HEK293 (cell line): Measurements from ENCODE around the gene ARHGAP45.

Source experiments
- CTCF ChIA-PET: fragments of 350-600 bp; formaldehyde crosslinking; extraction: SDS; loops from one replicate; lab custom pipeline; 2021; ENCODE audit warnings: antibody characterized with exemption; lab: Yijun Ruan, JAX
- POLR2A ChIA-PET: fragments of 300-600 bp; formaldehyde crosslinking; extraction: SDS; loops from one replicate; lab custom pipeline; 2020; ENCODE audit warnings: antibody characterized with exemption, inconsistent platforms; lab: Yijun Ruan, JAX
- H3K27ac ChIP-seq: fragments of 200-500 bp; sonication (Bioruptor generic); 2 replicates; pipeline ENCODE4 v1.5.1; 2014; ENCODE audit warnings: low read depth, low read length, control low read depth, inconsistent platforms; ENCODE audit errors: extremely low read depth
- H3K36me3 ChIP-seq, 2 experiments: fragments of 200-500 bp in 1 of 2; sonication (Bioruptor generic) in 1 of 2; 1 replicate in 1 of 2; 2 replicates in 1 of 2; pipeline ENCODE4 v1.5.1; 2014 to 2017; ENCODE audit warnings: inconsistent platforms in 2 of 2, low read length in 2 of 2; ENCODE audit not compliant: control insufficient read depth in 2 of 2, insufficient read depth in 1 of 2
- H3K4me1 ChIP-seq: fragments of 200-500 bp; sonication (Bioruptor generic); 2 replicates; pipeline ENCODE4 v1.5.1; 2014; ENCODE audit warnings: mild to moderate bottlenecking, low read length, inconsistent platforms; ENCODE audit not compliant: control insufficient read depth, insufficient read depth
- H3K4me3 ChIP-seq: 2 replicates; pipeline ENCODE4 v1.5.1; 2011; ENCODE audit warnings: low read depth, mild to moderate bottlenecking, control low read depth, low read length, moderate library complexity
- H3K9me3 ChIP-seq: fragments of 200-500 bp; sonication (Bioruptor generic); 2 replicates; pipeline ENCODE4 v1.5.1; 2014; ENCODE audit warnings: low read depth, low read length, inconsistent platforms; ENCODE audit not compliant: control insufficient read depth, insufficient read depth
- CTCF ChIP-seq: fragments of 450-650 bp; formaldehyde crosslinking; IDR thresholded peaks from 2 replicates; pipeline ENCODE4 v1.5.1; 2016; ENCODE audit warnings: missing biosample characterization, missing genetic modification characterization
- GLI2 ChIP-seq: fragments of 450-650 bp; formaldehyde crosslinking; IDR thresholded peaks from 2 replicates; pipeline ENCODE4; 2017; ENCODE audit warnings: missing biosample characterization, missing genetic modification characterization, low read depth, borderline replicate concordance
- KLF1 ChIP-seq: fragments of 450-650 bp; formaldehyde crosslinking; IDR thresholded peaks from 2 replicates; pipeline ENCODE4 v1.5.1; 2016; ENCODE audit warnings: missing biosample characterization, missing genetic modification characterization
- MEIS1 ChIP-seq: sonication (generic); formaldehyde crosslinking; IDR thresholded peaks from 2 replicates; pipeline ENCODE4 v1.8.1; 2022; ENCODE audit warnings: missing genetic modification reagents, mild to moderate bottlenecking, borderline replicate concordance
- OVOL3 ChIP-seq: fragments of 450-650 bp; formaldehyde crosslinking; IDR thresholded peaks from 2 replicates; pipeline ENCODE4 v1.5.1; 2016; ENCODE audit warnings: missing biosample characterization, missing genetic modification characterization
- RBAK ChIP-seq: fragments of 450-650 bp; formaldehyde crosslinking; IDR thresholded peaks from 2 replicates; pipeline ENCODE4 v1.5.1; 2016; ENCODE audit warnings: missing biosample characterization, missing genetic modification characterization
- SCRT1 ChIP-seq: fragments of 450-650 bp; formaldehyde crosslinking; IDR thresholded peaks from 2 replicates; pipeline ENCODE4 v1.5.1; 2016; ENCODE audit warnings: missing biosample characterization, missing genetic modification characterization, borderline replicate concordance
- TRIM28 ChIP-seq: IDR thresholded peaks from 2 replicates; pipeline ENCODE4 v1.6.1; 2011; ENCODE audit warnings: low read length, control low read depth, borderline replicate concordance
- WT1 ChIP-seq: fragments of 450-650 bp; formaldehyde crosslinking; IDR thresholded peaks from 2 replicates; pipeline ENCODE4 v1.5.1; 2016; ENCODE audit warnings: missing biosample characterization, missing genetic modification characterization
- ZBTB48 ChIP-seq: fragments of 450-650 bp; formaldehyde crosslinking; IDR thresholded peaks from 2 replicates; pipeline ENCODE4 v1.5.1; 2016; ENCODE audit warnings: missing biosample characterization, missing genetic modification characterization
- ZFP41 ChIP-seq: fragments of 450-650 bp; formaldehyde crosslinking; IDR thresholded peaks from 2 replicates; pipeline ENCODE4 v1.5.1; 2016; ENCODE audit warnings: missing biosample characterization, missing genetic modification characterization, borderline replicate concordance
- ZNF121 ChIP-seq: fragments of 450-650 bp; formaldehyde crosslinking; IDR thresholded peaks from 2 replicates; pipeline ENCODE4 v1.5.1; 2016; ENCODE audit warnings: missing biosample characterization, missing genetic modification characterization
- ZNF169 ChIP-seq: fragments of 450-650 bp; formaldehyde crosslinking; IDR thresholded peaks from 2 replicates; pipeline ENCODE4 v1.5.1; 2016; ENCODE audit warnings: missing biosample characterization, missing genetic modification characterization
- ZNF19 ChIP-seq: fragments of 450-650 bp; formaldehyde crosslinking; IDR thresholded peaks from 2 replicates; pipeline ENCODE4; 2016; ENCODE audit warnings: missing biosample characterization, missing genetic modification characterization, low read depth
- ZNF292 ChIP-seq: fragments of 450-650 bp; formaldehyde crosslinking; IDR thresholded peaks from 2 replicates; pipeline ENCODE4 v1.5.1; 2016; ENCODE audit warnings: low read depth, missing biosample characterization, missing genetic modification characterization, borderline replicate concordance
- ZNF366 ChIP-seq: fragments of 450-650 bp; formaldehyde crosslinking; conservative IDR thresholded peaks from 2 replicates; pipeline ENCODE4 v1.5.1; 2016; ENCODE audit warnings: missing biosample characterization, missing genetic modification characterization
- ZNF433 ChIP-seq: fragments of 450-650 bp; formaldehyde crosslinking; IDR thresholded peaks from 2 replicates; pipeline ENCODE4 v1.5.1; 2016; ENCODE audit warnings: missing biosample characterization, missing genetic modification characterization, low read depth
- ZNF514 ChIP-seq: fragments of 450-650 bp; formaldehyde crosslinking; IDR thresholded peaks from 2 replicates; pipeline ENCODE4 v1.5.1; 2016; ENCODE audit warnings: missing biosample characterization, missing genetic modification characterization
- ZNF548 ChIP-seq: fragments of 450-650 bp; formaldehyde crosslinking; IDR thresholded peaks from 2 replicates; pipeline ENCODE4 v1.5.1; 2016; ENCODE audit warnings: missing biosample characterization, missing genetic modification characterization
- ZNF549 ChIP-seq: fragments of 450-650 bp; IDR thresholded peaks from 2 replicates; pipeline ENCODE4 v1.5.1; 2018; ENCODE audit warnings: missing biosample characterization, missing genetic modification characterization, mild to moderate bottlenecking, inconsistent platforms, moderate library complexity
- ZNF561 ChIP-seq: fragments of 450-650 bp; IDR thresholded peaks from 2 replicates; pipeline ENCODE4 v1.5.1; 2018; ENCODE audit warnings: missing biosample characterization, missing genetic modification characterization, borderline replicate concordance
- ZNF621 ChIP-seq: fragments of 450-650 bp; formaldehyde crosslinking; IDR thresholded peaks from 2 replicates; pipeline ENCODE4 v1.5.1; 2017; ENCODE audit warnings: missing biosample characterization, missing genetic modification characterization
- ZNF692 ChIP-seq: fragments of 450-650 bp; formaldehyde crosslinking; IDR thresholded peaks from 2 replicates; pipeline ENCODE4 v1.5.1; 2016; ENCODE audit warnings: missing biosample characterization, missing genetic modification characterization
- ZSCAN18 ChIP-seq: fragments of 450-650 bp; formaldehyde crosslinking; IDR thresholded peaks from 2 replicates; pipeline ENCODE4 v1.5.1; 2016; ENCODE audit warnings: missing biosample characterization, missing genetic modification characterization
- ZSCAN23 ChIP-seq: fragments of 450-650 bp; formaldehyde crosslinking; IDR thresholded peaks from 2 replicates; pipeline ENCODE4 v1.5.1; 2016; ENCODE audit warnings: missing biosample characterization, missing genetic modification characterization
- TF ChIP-seq, protein P1 (sequence below): fragments of 450-650 bp; formaldehyde crosslinking; IDR thresholded peaks from 2 replicates; pipeline ENCODE4 v1.5.1; 2016; ENCODE audit warnings: missing biosample characterization, missing genetic modification characterization
- TF ChIP-seq, protein P2 (sequence below): fragments of 450-650 bp; formaldehyde crosslinking; optimal IDR thresholded peaks from 2 replicates; pipeline ENCODE3; 2016; ENCODE audit warnings: missing biosample characterization, mild to moderate bottlenecking, missing genetic modification characterization

Gene ARHGAP45

DNA sequence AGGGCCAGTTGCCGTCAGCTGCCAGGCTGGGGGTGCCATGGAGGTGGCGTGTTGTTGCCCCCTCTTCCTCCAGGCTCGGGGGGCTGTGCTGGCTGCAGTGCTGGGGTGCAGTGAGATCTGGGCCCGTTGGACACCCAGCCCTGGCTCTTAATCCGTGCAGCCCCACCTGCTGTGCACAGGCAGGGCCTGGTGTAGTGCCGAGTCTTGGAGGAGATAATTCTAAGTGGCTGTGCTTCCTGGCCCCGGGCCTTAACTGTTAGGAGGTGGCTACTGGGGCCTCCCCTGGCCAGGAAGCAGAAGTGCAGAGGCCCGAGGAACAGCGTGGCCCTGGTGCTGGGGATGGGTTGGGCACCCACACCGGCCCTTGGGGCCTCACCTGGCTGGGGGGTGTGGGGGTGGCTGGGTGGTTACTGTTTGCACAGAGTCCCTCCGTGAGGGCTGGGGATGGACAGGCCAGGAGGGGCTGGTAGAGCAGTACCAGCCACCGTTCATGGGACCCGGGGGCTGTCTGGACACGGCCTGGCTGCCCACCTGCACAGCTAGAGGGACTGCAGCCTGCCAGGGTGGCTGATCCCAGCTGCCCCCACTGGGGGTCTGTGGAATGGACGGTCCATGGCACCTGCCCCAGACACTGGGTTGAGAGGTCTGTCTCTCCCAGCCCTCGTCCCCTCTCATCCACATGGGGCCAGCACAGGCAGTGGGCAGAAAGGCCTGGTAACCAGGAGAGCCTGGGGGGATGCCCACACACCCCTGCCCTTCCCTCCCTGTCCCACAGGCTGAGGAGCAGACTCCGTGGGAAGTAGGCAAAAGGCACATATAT is 40.1 kb downstream of the ARHGAP45 start (continued):
- peak; percentile 48; the same call in 1 of the 2 replicates for TF ChIP-seq ZNF121 (tag by site-specific recombination)
- TF ChIP-seq MEIS1 = no peak
- TF ChIP-seq CTCF (tag by site-specific recombination) = peak; percentile 52
- TF ChIP-seq RBAK (tag by site-specific recombination) = no peak

DNA sequence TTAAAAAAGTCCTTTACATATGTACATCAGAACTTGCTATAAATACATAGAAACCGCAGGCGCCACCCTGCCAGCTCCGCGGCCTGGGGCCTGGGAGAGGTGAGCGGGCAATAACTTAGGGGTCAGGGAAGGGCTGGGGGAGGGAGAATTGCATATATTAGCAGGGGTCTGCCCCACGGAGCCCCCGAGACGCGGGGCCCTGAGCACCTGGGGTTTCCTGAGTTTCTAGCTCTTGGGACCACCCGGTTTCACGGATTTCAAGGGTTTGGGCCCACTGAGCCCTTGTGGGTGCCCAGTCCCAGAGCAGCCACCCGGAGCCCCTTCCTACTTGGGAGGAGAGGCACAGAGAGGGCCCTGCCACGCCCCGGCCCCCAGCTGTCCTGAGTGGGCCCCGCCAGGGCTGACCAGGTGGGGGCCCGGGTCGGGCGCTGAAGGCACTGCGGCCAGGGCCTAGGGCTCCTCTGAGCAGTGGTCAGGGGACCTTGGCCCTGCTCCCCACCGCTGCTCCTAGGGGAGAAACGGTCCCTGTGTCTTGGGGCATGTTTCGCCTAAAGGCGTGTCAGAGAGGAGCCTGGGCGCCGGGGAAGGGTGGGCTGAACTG is 40.8 kb downstream of the ARHGAP45 start:
- ChIA-PET CTCF (interaction anchor here (0.6 kb wide), 1 partner anchor 82 kb away, joined by 4 read pairs; no protein-coding TSS in a partner anchor), POLR2A (no interaction called here)
- H3K27ac ChIP-seq = 0 out of 2 replicates have a peak overlapping the region, but pooled peaks have one; percentile 24
- no peak for TF ChIP-seq ZFP41 (tag by site-specific recombination)
- TF ChIP-seq SCRT1 (tag by site-specific recombination) = no peak
- TF ChIP-seq ZNF19 (tag by site-specific recombination) = no peak
- TF ChIP-seq, protein P1, sequence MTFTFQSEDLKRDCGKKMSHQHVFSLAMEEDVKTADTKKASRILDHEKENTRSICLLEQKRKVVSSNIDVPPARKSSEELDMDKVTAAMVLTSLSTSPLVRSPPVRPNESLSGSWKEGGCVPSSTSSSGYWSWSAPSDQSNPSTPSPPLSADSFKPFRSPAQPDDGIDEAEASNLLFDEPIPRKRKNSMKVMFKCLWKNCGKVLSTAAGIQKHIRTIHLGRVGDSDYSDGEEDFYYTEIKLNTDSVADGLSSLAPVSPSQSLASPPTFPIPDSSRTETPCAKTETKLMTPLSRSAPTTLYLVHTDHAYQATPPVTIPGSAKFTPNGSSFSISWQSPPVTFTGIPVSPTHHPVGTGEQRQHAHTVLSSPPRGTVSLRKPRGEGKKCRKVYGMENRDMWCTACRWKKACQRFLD (tag by site-specific recombination) = no peak
- no peak for TF ChIP-seq ZNF514
- no peak for TF ChIP-seq ZSCAN18 (tag by site-specific recombination)
- TF ChIP-seq GLI2 (tag by site-specific recombination) = no peak
- TF ChIP-seq ZNF549 (tag by site-specific recombination) = no peak
- no peak for TF ChIP-seq ZNF561 (tag by site-specific recombination)
- TF ChIP-seq ZNF692 = peak; percentile 36; the same call in 1 of the 2 replicates
- TF ChIP-seq MEIS1 = no peak
- no peak for TF ChIP-seq ZNF621 (tag by site-specific recombination)
- no peak for TF ChIP-seq ZNF292 (tag by site-specific recombination)
- no peak for TF ChIP-seq TRIM28
- no peak for TF ChIP-seq WT1
- TF ChIP-seq KLF1 = no peak
- no peak for TF ChIP-seq ZNF366 (tag by site-specific recombination)
- TF ChIP-seq, protein P2, sequence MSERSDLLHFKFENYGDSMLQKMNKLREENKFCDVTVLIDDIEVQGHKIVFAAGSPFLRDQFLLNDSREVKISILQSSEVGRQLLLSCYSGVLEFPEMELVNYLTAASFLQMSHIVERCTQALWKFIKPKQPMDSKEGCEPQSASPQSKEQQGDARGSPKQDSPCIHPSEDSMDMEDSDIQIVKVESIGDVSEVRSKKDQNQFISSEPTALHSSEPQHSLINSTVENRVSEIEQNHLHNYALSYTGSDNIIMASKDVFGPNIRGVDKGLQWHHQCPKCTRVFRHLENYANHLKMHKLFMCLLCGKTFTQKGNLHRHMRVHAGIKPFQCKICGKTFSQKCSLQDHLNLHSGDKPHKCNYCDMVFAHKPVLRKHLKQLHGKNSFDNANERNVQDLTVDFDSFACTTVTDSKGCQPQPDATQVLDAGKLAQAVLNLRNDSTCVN (tag by site-specific recombination) = no peak
- TF ChIP-seq ZSCAN23 = no peak
- TF ChIP-seq ZNF548 = no peak
- no peak for TF ChIP-seq ZNF169 (tag by site-specific recombination)
- no peak for TF ChIP-seq ZNF433 (tag by site-specific recombination)
- TF ChIP-seq OVOL3 (tag by site-specific recombination) = no peak
- 0 out of 2 replicates have a peak, but pooled peaks have one; percentile 26 for TF ChIP-seq ZBTB48 (tag by site-specific recombination)

More for the DNA sequence above, 40.8 kb downstream of the ARHGAP45 start:
- H3K4me3 ChIP-seq = no peak overlapping the region
- H3K4me1 ChIP-seq = no peaks in the 10 kb centered on the region; the same call in 1 of the 2 replicates
- peaks cover 0 to 53% of the 10 kb centered on the region in 2 experiments; a peak in 1 of 3 replicates for H3K36me3 ChIP-seq
- H3K9me3 ChIP-seq = no peaks in the 10 kb centered on the region
